ENCODE measurements around the gene RAB20.
A peak's percentile ranks its signal among the peaks of the same experiment; 100 is the strongest.

Gene RAB20

DNA sequence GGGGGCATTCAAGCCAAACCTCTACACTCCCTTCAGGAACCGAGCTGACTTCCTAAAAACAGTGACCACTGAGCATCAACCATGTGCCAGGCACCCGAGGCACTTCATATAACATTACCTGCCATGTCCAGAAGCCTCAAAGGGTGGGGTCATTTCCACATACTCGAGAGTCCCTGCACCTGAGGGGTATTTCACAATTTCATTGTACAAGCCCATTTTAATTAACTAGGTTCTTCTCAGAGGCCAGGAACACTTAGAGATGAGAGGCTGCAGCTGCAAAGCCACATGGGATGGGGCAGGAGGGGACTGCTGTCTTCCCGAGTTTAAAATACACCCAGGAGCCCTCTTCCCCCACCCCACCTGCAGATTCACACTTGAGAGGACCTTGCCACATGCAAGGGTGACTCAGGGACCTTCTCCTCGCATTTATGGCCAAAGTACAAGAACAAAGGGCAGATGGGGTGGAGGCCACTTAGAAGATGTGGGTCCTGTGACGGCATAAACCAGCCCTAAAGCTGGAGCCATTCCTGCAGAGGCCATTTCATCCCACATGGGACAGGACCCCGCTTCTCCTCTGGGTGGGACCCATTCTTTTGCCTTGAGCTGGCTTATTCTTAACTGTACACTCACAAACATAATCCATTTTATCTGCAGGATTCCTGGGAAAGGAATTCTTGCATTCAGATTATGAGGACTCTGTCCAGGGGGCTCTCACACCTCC is 43.9 kb downstream of the RAB20 start:
- TF ChIP-seq POLR2AphosphoS5 (IDR thresholded peaks at IDR 0.05; ENCODE audit: low read depth) = no peak
- TF ChIP-seq, protein P1, sequence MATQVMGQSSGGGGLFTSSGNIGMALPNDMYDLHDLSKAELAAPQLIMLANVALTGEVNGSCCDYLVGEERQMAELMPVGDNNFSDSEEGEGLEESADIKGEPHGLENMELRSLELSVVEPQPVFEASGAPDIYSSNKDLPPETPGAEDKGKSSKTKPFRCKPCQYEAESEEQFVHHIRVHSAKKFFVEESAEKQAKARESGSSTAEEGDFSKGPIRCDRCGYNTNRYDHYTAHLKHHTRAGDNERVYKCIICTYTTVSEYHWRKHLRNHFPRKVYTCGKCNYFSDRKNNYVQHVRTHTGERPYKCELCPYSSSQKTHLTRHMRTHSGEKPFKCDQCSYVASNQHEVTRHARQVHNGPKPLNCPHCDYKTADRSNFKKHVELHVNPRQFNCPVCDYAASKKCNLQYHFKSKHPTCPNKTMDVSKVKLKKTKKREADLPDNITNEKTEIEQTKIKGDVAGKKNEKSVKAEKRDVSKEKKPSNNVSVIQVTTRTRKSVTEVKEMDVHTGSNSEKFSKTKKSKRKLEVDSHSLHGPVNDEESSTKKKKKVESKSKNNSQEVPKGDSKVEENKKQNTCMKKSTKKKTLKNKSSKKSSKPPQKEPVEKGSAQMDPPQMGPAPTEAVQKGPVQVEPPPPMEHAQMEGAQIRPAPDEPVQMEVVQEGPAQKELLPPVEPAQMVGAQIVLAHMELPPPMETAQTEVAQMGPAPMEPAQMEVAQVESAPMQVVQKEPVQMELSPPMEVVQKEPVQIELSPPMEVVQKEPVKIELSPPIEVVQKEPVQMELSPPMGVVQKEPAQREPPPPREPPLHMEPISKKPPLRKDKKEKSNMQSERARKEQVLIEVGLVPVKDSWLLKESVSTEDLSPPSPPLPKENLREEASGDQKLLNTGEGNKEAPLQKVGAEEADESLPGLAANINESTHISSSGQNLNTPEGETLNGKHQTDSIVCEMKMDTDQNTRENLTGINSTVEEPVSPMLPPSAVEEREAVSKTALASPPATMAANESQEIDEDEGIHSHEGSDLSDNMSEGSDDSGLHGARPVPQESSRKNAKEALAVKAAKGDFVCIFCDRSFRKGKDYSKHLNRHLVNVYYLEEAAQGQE (IDR thresholded peaks at IDR 0.05; ENCODE audit: insufficient replicate concordance, low read depth) = no peak
- DNase-seq (ENCODE audit: low read depth in 1 of 2, low spot score in 1 of 2) = no peak
- Histone ChIP-seq H3K27me3 (ENCODE audit: insufficient read depth, poor library complexity, severe bottlenecking) (no peaks in the 10 kb centered on the region), H3K4me3 (replicated peaks; ENCODE audit: insufficient read depth, low read length) (no peak overlapping the region), H3K27ac (replicated peaks) (no peak overlapping the region)

DNA sequence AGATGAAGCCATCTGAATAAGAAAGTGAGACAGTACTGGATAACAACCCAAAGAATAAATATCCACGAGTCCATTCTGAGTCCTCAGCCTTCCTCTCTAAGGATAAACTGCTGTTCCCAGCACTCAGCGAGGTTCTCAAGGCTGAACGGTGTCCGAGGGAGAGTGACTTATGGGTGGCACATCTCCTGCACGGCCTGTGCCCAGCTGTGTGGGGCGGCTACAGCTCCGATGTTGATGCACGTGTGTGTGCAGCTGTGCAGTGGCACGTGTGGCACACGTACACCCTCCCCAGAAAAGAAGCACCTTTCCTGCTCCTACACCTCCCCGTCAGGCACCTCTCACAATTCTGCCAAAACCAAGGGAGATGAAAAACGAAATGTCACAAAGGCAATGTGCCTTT is 45.0 kb downstream of the RAB20 start:
- no peak for TF ChIP-seq POLR2AphosphoS5 (IDR thresholded peaks at IDR 0.05; ENCODE audit: low read depth)
- no peak for TF ChIP-seq GABPA (IDR thresholded peaks at IDR 0.05; ENCODE audit: low read depth)
- TF ChIP-seq SPI1 (IDR thresholded peaks at IDR 0.05; ENCODE audit: borderline replicate concordance, low read depth) = no peak
- TF ChIP-seq, protein P2, sequence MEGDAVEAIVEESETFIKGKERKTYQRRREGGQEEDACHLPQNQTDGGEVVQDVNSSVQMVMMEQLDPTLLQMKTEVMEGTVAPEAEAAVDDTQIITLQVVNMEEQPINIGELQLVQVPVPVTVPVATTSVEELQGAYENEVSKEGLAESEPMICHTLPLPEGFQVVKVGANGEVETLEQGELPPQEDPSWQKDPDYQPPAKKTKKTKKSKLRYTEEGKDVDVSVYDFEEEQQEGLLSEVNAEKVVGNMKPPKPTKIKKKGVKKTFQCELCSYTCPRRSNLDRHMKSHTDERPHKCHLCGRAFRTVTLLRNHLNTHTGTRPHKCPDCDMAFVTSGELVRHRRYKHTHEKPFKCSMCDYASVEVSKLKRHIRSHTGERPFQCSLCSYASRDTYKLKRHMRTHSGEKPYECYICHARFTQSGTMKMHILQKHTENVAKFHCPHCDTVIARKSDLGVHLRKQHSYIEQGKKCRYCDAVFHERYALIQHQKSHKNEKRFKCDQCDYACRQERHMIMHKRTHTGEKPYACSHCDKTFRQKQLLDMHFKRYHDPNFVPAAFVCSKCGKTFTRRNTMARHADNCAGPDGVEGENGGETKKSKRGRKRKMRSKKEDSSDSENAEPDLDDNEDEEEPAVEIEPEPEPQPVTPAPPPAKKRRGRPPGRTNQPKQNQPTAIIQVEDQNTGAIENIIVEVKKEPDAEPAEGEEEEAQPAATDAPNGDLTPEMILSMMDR (IDR thresholded peaks at IDR 0.05; ENCODE audit: insufficient read depth, low read length) = no peak
- TF ChIP-seq, protein P1 (IDR thresholded peaks at IDR 0.05; ENCODE audit: insufficient replicate concordance, low read depth) = no peak
- Histone ChIP-seq H3K4me3 (replicated peaks; ENCODE audit: insufficient read depth, low read length) (no peak overlapping the region), H3K27me3 (ENCODE audit: insufficient read depth, poor library complexity, severe bottlenecking) (no peaks in the 10 kb centered on the region), H3K27ac (replicated peaks) (no peak overlapping the region)
- no peak for DNase-seq (ENCODE audit: low read depth in 1 of 2, low spot score in 1 of 2)

- no peak overlapping the region for H3K27ac ChIP-seq (replicated peaks)
- no peak overlapping the region for H3K4me3 ChIP-seq (replicated peaks; ENCODE audit: insufficient read depth, low read length)
- no peak for DNase-seq (ENCODE audit: low read depth in 1 of 2, low spot score in 1 of 2)
- TF ChIP-seq POLR2AphosphoS5 (IDR thresholded peaks at IDR 0.05; ENCODE audit: low read depth) (no peak), GABPA (IDR thresholded peaks at IDR 0.05; ENCODE audit: low read depth) (no peak)
- TF ChIP-seq, protein P2 (IDR thresholded peaks at IDR 0.05; ENCODE audit: insufficient read depth, low read length) = no peak
- H3K27me3 ChIP-seq (ENCODE audit: insufficient read depth, poor library complexity, severe bottlenecking) = no peaks in the 10 kb centered on the region
Observed at GRCh38 chr13:110512198-110512740, 49.3 kb downstream of the RAB20 start.

- DNase-seq (ENCODE audit: low read depth in 1 of 2, low spot score in 1 of 2) = no peak
- Histone ChIP-seq H3K27me3 (ENCODE audit: insufficient read depth, poor library complexity, severe bottlenecking) (no peaks in the 10 kb centered on the region), H3K4me3 (replicated peaks; ENCODE audit: insufficient read depth, low read length) (no peak overlapping the region), H3K27ac (replicated peaks) (peak overlapping the region; percentile 71; the same call in 1 of the 2 replicates)
- TF ChIP-seq, protein P2 (IDR thresholded peaks at IDR 0.05; ENCODE audit: insufficient read depth, low read length) = no peak
- TF ChIP-seq SPI1 (IDR thresholded peaks at IDR 0.05; ENCODE audit: borderline replicate concordance, low read depth) (no peak), POLR2AphosphoS5 (IDR thresholded peaks at IDR 0.05; ENCODE audit: low read depth) (no peak), GABPA (IDR thresholded peaks at IDR 0.05; ENCODE audit: low read depth) (no peak)
- TF ChIP-seq, protein P1 (IDR thresholded peaks at IDR 0.05; ENCODE audit: insufficient replicate concordance, low read depth) = no peak
Observed at GRCh38 chr13:110511509-110512181, 49.9 kb downstream of the RAB20 start.
